Germinal center (tissue), 1 donor: Measurements from ENCODE around the gene MAP7D2.

Experiments used
- DNase-seq: peaks from one replicate; pipeline ENCODE4 v3.0.0; 2012; ENCODE audit warnings: mixed read lengths, low spot score

Gene MAP7D2

DNA sequence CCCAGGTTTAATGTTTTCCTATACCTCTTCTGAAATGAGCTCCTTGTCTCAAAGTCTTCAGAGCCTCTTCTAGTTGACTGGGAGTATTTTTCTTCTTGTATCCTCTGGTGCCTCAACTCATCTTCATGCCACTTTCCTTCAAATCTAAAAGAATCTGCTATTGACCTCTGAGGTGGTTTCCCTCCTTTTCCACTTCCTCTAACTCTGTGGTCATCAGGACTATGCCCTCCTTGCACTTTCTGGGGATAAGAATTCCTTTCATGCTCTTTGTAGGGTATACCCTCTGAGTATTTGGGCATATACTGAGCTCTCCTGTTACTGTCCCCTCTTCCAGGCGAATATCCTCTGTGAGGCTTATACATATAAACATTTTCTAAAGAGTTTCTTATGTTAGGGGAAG is 150.7 kb downstream of the MAP7D2 start:
- no peak for DNase-seq

DNA sequence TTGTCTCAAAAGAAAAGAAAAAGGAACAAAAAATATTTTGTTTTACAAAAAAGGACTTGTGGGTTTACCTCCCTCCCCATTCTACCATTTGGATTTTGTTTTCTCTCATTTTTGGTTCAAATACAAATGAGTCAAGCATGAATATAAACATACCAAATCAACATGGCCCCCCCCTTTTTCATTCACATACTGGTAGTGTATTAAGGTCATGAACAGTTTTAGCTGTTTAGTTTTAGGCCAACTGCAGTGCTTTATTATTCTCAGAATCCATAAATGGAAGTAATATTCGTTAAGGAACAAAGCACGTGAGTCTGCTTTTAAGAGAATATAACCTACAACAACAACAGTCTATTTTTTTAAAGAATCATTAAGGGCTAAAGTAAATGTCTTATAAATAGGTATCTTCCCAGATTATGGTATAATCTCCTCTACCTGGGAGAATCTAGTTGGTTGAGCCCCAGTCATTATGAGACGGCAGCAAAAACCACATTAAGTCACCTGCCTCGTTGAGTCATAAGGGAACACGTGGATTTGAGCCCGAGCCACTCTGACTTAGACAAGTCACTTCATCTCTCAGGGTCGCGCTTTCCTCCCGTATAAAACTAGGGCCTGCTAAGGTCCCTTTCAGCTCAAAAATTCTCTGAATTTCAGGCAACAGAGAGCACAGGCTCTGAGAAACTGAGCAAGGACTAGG is 152.5 kb downstream of the MAP7D2 start:
- no peak for DNase-seq

DNA sequence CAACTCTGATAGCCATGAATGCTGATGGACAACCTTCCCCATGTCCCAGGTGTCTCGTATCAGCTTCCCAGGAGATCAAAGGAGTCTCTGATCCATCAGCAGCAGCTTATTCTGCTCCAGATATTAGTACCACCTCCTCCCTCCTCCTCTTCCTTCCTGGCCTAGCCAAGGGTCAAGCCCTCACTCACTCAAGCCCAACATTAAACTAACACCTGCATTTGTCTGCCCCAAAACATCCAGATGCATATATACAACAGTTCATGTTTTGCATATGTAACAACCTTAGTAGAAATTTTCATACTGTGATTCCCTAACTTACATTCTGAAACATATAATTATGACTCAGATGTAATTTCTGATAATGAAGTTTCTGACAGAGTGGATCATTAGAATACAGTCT is 155.8 kb downstream of the MAP7D2 start:
- DNase-seq, result no peak

DNA sequence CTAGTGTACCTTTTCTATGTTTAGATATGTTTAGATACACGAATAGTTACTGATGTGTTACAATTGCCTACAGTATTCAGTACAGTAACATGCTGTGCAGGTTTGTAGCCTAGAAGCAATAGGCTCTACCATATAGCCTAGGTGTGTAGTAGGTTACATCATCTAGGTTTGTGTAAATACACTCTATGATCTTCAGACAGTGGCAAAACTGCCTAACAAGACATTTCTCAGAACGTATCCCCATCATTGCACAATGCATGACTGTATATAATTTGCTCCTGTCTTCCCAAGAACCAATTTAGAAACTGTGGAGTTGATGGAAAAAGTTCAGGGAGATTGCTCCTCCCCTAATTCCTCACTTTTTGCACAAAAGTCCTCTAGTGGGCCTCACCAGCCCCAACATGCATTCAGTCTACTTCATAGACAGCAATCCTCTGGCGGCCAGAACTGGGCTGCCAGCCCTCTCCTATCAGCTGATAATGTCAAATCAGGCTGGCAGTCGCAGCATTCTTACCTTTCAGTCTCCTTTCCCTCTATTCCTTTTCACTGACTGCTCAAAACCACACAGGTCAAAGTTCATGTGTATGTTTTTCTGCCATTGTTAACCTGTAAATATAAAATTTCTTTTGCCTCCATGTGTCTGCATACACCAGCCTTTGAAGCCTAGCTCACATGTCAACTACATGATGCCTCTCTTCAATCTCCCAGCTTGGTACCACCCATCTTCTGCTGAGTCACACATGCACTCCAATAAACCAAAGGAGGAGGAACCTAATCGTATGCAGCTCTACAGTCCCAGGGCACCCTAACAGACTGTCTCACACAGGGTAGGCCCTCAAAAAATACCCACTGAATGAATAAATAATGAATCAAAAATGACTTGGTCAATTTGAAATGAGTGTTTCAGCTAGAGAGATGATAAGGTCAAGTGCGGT is 157.9 kb downstream of the MAP7D2 start:
- no peak for DNase-seq

DNA sequence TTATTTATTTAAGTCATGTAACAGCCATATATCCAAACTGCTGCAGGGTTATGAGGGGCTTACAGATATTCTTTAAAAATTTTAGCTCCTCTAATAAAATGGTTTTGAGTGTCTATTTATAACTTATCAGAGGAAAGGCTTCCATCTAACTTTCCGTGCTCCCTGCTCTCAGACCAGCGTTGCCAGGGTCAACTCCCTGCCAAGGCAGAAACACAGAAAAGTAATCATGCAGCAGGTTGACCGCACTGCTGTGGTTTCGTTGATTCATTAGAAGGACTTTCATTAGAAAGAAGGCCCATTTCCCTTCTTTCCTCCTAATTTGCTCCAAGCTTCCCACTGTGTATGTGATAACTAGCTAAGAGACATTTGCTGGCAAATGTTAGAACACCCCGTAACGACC is 159.8 kb downstream of the MAP7D2 start:
- DNase-seq, result no peak
